ENCODE measurements around the gene GALNT2. TPM values are rescaled to one million over a fixed set of nuclear protein-coding genes. Genes with fewer than 3 reads are reported as not detected.

Gene GALNT2
- total and polyA plus RNA-seq, 2 of the 13 experiments (the other 11 are each of a cell fraction or from before 2014, with no cell fraction given) = 39.3 to 39.6 TPM

DNA sequence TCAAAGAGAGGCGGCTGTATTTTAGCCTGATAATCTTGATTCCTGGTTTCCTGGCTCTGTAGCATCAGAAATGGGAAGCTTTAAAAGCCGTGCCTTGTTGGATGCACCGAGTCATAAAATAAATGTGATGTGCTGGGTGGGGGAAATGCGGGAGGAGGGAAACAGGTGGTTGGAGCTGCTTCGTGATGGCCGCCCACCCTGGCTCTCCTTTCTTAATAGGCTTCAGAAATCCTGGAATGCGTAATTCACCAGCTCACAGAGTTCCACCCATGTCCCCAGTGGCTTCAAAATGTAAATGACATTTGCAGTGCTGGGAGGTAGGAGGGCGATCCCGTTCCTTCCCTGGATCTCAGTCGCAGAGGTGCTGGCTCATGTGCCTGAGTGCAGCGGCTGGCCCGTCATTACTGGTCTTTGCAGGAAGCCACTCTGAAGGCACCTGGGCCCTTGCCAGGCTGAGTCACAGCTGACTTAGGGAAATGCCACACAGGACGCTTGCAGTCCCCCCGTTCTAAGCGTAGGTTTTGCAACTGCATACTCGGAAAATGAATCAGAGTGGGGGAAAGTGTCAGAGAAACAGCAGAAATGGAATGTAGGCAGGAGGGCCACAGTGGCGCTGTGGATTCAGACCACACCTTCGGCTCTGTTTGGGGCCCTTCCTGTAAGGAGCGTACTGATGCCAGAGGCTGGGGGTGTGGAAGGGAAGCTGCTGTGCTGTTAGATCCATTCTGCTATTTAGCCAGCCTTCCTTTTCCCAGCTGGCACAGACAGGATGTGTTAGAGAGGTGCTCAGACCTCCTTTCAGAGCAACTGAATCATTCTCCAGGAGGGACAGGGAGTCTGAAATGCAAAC, 37.6 kb downstream of the GALNT2 start (continued):
- TF ChIP-seq, protein P1, sequence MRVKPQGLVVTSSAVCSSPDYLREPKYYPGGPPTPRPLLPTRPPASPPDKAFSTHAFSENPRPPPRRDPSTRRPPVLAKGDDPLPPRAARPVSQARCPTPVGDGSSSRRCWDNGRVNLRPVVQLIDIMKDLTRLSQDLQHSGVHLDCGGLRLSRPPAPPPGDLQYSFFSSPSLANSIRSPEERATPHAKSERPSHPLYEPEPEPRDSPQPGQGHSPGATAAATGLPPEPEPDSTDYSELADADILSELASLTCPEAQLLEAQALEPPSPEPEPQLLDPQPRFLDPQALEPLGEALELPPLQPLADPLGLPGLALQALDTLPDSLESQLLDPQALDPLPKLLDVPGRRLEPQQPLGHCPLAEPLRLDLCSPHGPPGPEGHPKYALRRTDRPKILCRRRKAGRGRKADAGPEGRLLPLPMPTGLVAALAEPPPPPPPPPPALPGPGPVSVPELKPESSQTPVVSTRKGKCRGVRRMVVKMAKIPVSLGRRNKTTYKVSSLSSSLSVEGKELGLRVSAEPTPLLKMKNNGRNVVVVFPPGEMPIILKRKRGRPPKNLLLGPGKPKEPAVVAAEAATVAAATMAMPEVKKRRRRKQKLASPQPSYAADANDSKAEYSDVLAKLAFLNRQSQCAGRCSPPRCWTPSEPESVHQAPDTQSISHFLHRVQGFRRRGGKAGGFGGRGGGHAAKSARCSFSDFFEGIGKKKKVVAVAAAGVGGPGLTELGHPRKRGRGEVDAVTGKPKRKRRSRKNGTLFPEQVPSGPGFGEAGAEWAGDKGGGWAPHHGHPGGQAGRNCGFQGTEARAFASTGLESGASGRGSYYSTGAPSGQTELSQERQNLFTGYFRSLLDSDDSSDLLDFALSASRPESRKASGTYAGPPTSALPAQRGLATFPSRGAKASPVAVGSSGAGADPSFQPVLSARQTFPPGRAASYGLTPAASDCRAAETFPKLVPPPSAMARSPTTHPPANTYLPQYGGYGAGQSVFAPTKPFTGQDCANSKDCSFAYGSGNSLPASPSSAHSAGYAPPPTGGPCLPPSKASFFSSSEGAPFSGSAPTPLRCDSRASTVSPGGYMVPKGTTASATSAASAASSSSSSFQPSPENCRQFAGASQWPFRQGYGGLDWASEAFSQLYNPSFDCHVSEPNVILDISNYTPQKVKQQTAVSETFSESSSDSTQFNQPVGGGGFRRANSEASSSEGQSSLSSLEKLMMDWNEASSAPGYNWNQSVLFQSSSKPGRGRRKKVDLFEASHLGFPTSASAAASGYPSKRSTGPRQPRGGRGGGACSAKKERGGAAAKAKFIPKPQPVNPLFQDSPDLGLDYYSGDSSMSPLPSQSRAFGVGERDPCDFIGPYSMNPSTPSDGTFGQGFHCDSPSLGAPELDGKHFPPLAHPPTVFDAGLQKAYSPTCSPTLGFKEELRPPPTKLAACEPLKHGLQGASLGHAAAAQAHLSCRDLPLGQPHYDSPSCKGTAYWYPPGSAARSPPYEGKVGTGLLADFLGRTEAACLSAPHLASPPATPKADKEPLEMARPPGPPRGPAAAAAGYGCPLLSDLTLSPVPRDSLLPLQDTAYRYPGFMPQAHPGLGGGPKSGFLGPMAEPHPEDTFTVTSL (CRISPR knock-in tag; IDR thresholded peaks at IDR 0.05; ENCODE audit: borderline replicate concordance) = peak; percentile 45; the same call in 1 of the 2 replicates
- TF ChIP-seq CC2D1A (CRISPR knock-in tag; IDR thresholded peaks at IDR 0.05) (no peak), CEBPG (CRISPR knock-in tag; IDR thresholded peaks at IDR 0.05) (peak; percentile 71), NONO (IDR thresholded peaks at IDR 0.05) (no peak), NONO (CRISPR knock-in tag; conservative IDR thresholded peaks at IDR 0.05) (no peak), ZNF740 (CRISPR knock-in tag; IDR thresholded peaks at IDR 0.05) (no peak), HNRNPK (IDR thresholded peaks at IDR 0.05; ENCODE audit: low read depth, low read length, poor library complexity, severe bottlenecking) (no peak), RNF219 (CRISPR knock-in tag; IDR thresholded peaks at IDR 0.05) (no peak), ZNF30 (CRISPR knock-in tag; IDR thresholded peaks at IDR 0.05) (no peak), SALL1 (CRISPR knock-in tag; IDR thresholded peaks at IDR 0.05) (peak; percentile 82), ZNF546 (CRISPR knock-in tag; conservative IDR thresholded peaks at IDR 0.05) (no peak), MZF1 (CRISPR knock-in tag; IDR thresholded peaks at IDR 0.05; ENCODE audit: borderline replicate concordance) (no peak), ZNF496 (CRISPR knock-in tag; IDR thresholded peaks at IDR 0.05; ENCODE audit: insufficient replicate concordance) (no peak), TCF7 (IDR thresholded peaks at IDR 0.05; ENCODE audit: low read depth) (no peak; the same call in 1 of the 2 replicates), SSRP1 (CRISPR knock-in tag; IDR thresholded peaks at IDR 0.05) (no peak)
- TF ChIP-seq, protein P2, sequence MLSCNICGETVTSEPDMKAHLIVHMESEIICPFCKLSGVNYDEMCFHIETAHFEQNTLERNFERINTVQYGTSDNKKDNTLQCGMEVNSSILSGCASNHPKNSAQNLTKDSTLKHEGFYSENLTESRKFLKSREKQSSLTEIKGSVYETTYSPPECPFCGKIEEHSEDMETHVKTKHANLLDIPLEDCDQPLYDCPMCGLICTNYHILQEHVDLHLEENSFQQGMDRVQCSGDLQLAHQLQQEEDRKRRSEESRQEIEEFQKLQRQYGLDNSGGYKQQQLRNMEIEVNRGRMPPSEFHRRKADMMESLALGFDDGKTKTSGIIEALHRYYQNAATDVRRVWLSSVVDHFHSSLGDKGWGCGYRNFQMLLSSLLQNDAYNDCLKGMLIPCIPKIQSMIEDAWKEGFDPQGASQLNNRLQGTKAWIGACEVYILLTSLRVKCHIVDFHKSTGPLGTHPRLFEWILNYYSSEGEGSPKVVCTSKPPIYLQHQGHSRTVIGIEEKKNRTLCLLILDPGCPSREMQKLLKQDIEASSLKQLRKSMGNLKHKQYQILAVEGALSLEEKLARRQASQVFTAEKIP (CRISPR knock-in tag; IDR thresholded peaks at IDR 0.05; ENCODE audit: borderline replicate concordance) = no peak
- TF ChIP-seq, protein P3, sequence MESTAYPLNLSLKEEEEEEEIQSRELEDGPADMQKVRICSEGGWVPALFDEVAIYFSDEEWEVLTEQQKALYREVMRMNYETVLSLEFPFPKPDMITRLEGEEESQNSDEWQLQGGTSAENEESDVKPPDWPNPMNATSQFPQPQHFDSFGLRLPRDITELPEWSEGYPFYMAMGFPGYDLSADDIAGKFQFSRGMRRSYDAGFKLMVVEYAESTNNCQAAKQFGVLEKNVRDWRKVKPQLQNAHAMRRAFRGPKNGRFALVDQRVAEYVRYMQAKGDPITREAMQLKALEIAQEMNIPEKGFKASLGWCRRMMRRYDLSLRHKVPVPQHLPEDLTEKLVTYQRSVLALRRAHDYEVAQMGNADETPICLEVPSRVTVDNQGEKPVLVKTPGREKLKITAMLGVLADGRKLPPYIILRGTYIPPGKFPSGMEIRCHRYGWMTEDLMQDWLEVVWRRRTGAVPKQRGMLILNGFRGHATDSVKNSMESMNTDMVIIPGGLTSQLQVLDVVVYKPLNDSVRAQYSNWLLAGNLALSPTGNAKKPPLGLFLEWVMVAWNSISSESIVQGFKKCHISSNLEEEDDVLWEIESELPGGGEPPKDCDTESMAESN (CRISPR knock-in tag; conservative IDR thresholded peaks at IDR 0.05) = 0 out of 2 replicates have a peak, but pooled peaks have one; percentile 56

All from HepG2 (cell line).